ENCODE results near the gene BBC3. TPM values are rescaled to one million over a fixed set of nuclear protein-coding genes. Genes with fewer than 3 reads are reported as not detected.

Gene BBC3

GRCh38 chr19:47176627-47177090 is 54.3 kb downstream of the BBC3 start:
- no peak overlapping the region for H3K18ac ChIP-seq (ENCODE audit: low read length)
- no peak overlapping the region for H3K4ac ChIP-seq (ENCODE audit: low read length)
- no peaks in the 10 kb centered on the region for H3K4me1 ChIP-seq (ENCODE audit: control insufficient read depth in 2 of 2, insufficient read depth in 1 of 2, low read depth in 1 of 2, low read length in 2 of 2)
- H2BK120ac ChIP-seq (ENCODE audit: low read depth, low read length), result no peak overlapping the region
- no peak overlapping the region for H4K8ac ChIP-seq (ENCODE audit: low read depth, low read length)
- no peak overlapping the region for H2AK5ac ChIP-seq (ENCODE audit: low read depth, low read length)
- no peak overlapping the region for H3K27ac ChIP-seq (replicated peaks; ENCODE audit: low read length)
- no peak overlapping the region for H2BK15ac ChIP-seq (ENCODE audit: low read length)
- peaks cover 30 to 88% of the 10 kb centered on the region in 2 donors for H3K36me3 ChIP-seq (replicated peaks in 1 of 2; ENCODE audit: control insufficient read depth in 2 of 2, insufficient read depth in 2 of 2, low read length in 2 of 2)
- H3K4me2 ChIP-seq (ENCODE audit: insufficient read depth, low read length, poor library complexity, severe bottlenecking), result no peak overlapping the region
- H3K4me3 ChIP-seq (ENCODE audit: low read length in 2 of 2), result no peak overlapping the region
- H3K9me3 ChIP-seq (replicated peaks in 1 of 2; ENCODE audit: control insufficient read depth in 2 of 2, insufficient read depth in 1 of 2, low read depth in 1 of 2, low read length in 2 of 2), result no peaks in the 10 kb centered on the region
- DNase-seq (ENCODE audit: low spot score), result no peak
- no peak overlapping the region for H3K23ac ChIP-seq (ENCODE audit: low read depth, low read length, poor library complexity)
- H3K27me3 ChIP-seq (ENCODE audit: control insufficient read depth in 3 of 3, insufficient read depth in 3 of 3, low read depth in 1 of 3, low read length in 3 of 3), result no peaks in the 10 kb centered on the region
- H3K79me1 ChIP-seq (ENCODE audit: low read depth, low read length), result peaks cover 4% of the 10 kb centered on the region
- H2BK12ac ChIP-seq (ENCODE audit: low read length), result no peak overlapping the region
- WGBS, 2 donors (ENCODE audit: extremely low coverage in 2 of 2, insufficient read length in 2 of 2, insufficient replicate concordance in 1 of 2), result no CpG with 5 or more reads among the region's 5 CpGs
- H4K91ac ChIP-seq (ENCODE audit: low read depth, low read length, poor library complexity), result no peak overlapping the region
- no peak overlapping the region for H3K14ac ChIP-seq (ENCODE audit: low read length)
- H2BK5ac ChIP-seq (ENCODE audit: low read length), result no peak overlapping the region
- no peak overlapping the region for H3K9ac ChIP-seq (ENCODE audit: low read depth, low read length, poor library complexity)
- H2AFZ ChIP-seq (ENCODE audit: low read length), result no peak overlapping the region

- WGBS, 2 donors (ENCODE audit: extremely low coverage in 2 of 2, insufficient read length in 2 of 2, insufficient replicate concordance in 1 of 2), result no CpG with 5 or more reads among the region's 5 CpGs
- no peak for DNase-seq (ENCODE audit: low spot score)
- Histone ChIP-seq H4K91ac (ENCODE audit: low read depth, low read length, poor library complexity) (no peak overlapping the region), H3K36me3 (replicated peaks in 1 of 2; ENCODE audit: control insufficient read depth in 2 of 2, insufficient read depth in 2 of 2, low read length in 2 of 2) (peaks cover 30 to 88% of the 10 kb centered on the region in 2 donors), H2BK12ac (ENCODE audit: low read length) (no peak overlapping the region), H3K4me2 (ENCODE audit: insufficient read depth, low read length, poor library complexity, severe bottlenecking) (no peak overlapping the region), H3K4ac (ENCODE audit: low read length) (no peak overlapping the region), H3K9ac (ENCODE audit: low read depth, low read length, poor library complexity) (no peak overlapping the region), H3K14ac (ENCODE audit: low read length) (no peak overlapping the region), H3K4me1 (ENCODE audit: control insufficient read depth in 2 of 2, insufficient read depth in 1 of 2, low read depth in 1 of 2, low read length in 2 of 2) (no peaks in the 10 kb centered on the region), H3K18ac (ENCODE audit: low read length) (no peak overlapping the region), H2BK5ac (ENCODE audit: low read length) (no peak overlapping the region), H2AFZ (ENCODE audit: low read length) (no peak overlapping the region), H2BK15ac (ENCODE audit: low read length) (no peak overlapping the region), H3K27me3 (ENCODE audit: control insufficient read depth in 3 of 3, insufficient read depth in 3 of 3, low read depth in 1 of 3, low read length in 3 of 3) (no peaks in the 10 kb centered on the region), H3K79me1 (ENCODE audit: low read depth, low read length) (peaks cover 4% of the 10 kb centered on the region), H3K4me3 (ENCODE audit: low read length in 2 of 2) (no peak overlapping the region), H3K23ac (ENCODE audit: low read depth, low read length, poor library complexity) (no peak overlapping the region), H2BK120ac (ENCODE audit: low read depth, low read length) (no peak overlapping the region), H3K9me3 (replicated peaks in 1 of 2; ENCODE audit: control insufficient read depth in 2 of 2, insufficient read depth in 1 of 2, low read depth in 1 of 2, low read length in 2 of 2) (no peaks in the 10 kb centered on the region), H4K8ac (ENCODE audit: low read depth, low read length) (no peak overlapping the region), H2AK5ac (ENCODE audit: low read depth, low read length) (no peak overlapping the region), H3K27ac (replicated peaks; ENCODE audit: low read length) (no peak overlapping the region)
Measured at GRCh38 chr19:47176071-47176626, 54.9 kb downstream of the BBC3 start.

- no peak overlapping the region for H3K14ac ChIP-seq (ENCODE audit: low read length)
- H2BK12ac ChIP-seq (ENCODE audit: low read length), result no peak overlapping the region
- H2BK15ac ChIP-seq (ENCODE audit: low read length), result no peak overlapping the region
- H3K27me3 ChIP-seq (ENCODE audit: control insufficient read depth in 3 of 3, insufficient read depth in 3 of 3, low read depth in 1 of 3, low read length in 3 of 3), result no peaks in the 10 kb centered on the region
- H3K79me1 ChIP-seq (ENCODE audit: low read depth, low read length), result peaks cover 7% of the 10 kb centered on the region
- no peak overlapping the region for H4K8ac ChIP-seq (ENCODE audit: low read depth, low read length)
- WGBS, 2 donors (ENCODE audit: extremely low coverage in 2 of 2, insufficient read length in 2 of 2, insufficient replicate concordance in 1 of 2), result no CpG with 5 or more reads among the region's 19 CpGs
- no peaks in the 10 kb centered on the region for H3K4me1 ChIP-seq (ENCODE audit: control insufficient read depth in 2 of 2, insufficient read depth in 1 of 2, low read depth in 1 of 2, low read length in 2 of 2)
- no peak overlapping the region for H3K27ac ChIP-seq (replicated peaks; ENCODE audit: low read length)
- peaks cover 38 to 94% of the 10 kb centered on the region in 2 donors for H3K36me3 ChIP-seq (replicated peaks in 1 of 2; ENCODE audit: control insufficient read depth in 2 of 2, insufficient read depth in 2 of 2, low read length in 2 of 2)
- no peak overlapping the region for H3K23ac ChIP-seq (ENCODE audit: low read depth, low read length, poor library complexity)
- no peak for DNase-seq (ENCODE audit: low spot score)
- H2BK120ac ChIP-seq (ENCODE audit: low read depth, low read length), result no peak overlapping the region
- H4K91ac ChIP-seq (ENCODE audit: low read depth, low read length, poor library complexity), result no peak overlapping the region
- no peak overlapping the region for H3K9ac ChIP-seq (ENCODE audit: low read depth, low read length, poor library complexity)
- H3K4ac ChIP-seq (ENCODE audit: low read length), result no peak overlapping the region
- H2AFZ ChIP-seq (ENCODE audit: low read length), result no peak overlapping the region
- H3K18ac ChIP-seq (ENCODE audit: low read length), result no peak overlapping the region
- no peak overlapping the region for H3K4me3 ChIP-seq (ENCODE audit: low read length in 2 of 2)
- no peak overlapping the region for H3K4me2 ChIP-seq (ENCODE audit: insufficient read depth, low read length, poor library complexity, severe bottlenecking)
- H2AK5ac ChIP-seq (ENCODE audit: low read depth, low read length), result no peak overlapping the region
- H2BK5ac ChIP-seq (ENCODE audit: low read length), result no peak overlapping the region
- H3K9me3 ChIP-seq (replicated peaks in 1 of 2; ENCODE audit: control insufficient read depth in 2 of 2, insufficient read depth in 1 of 2, low read depth in 1 of 2, low read length in 2 of 2), result no peaks in the 10 kb centered on the region
Measured at GRCh38 chr19:47172666-47173455, 58.1 kb downstream of the BBC3 start.

Small RNA genes within 50 kb of the gene (small RNA-seq; reads per million reads assigned to genes)
- not detected for gene MIR3190 (ENCODE audit: insufficient read depth)

All from neuronal stem cell (in vitro differentiated cells).